Endothelial cell of hepatic sinusoid (primary cell): ENCODE results near the gene SHLD3.
"Not testable (repeated sequence)": the region's sequence is repeated elsewhere in the genome, so short reads cannot be mapped to it uniquely, and the experiment has no call there.

ENCODE experiments used
- in situ Hi-C: cut with HindIII; loops from 2 replicates; pipeline ENCODE4 v1.10.0; 2017; ENCODE audit warnings: low sequenced_read_pairs

Gene SHLD3

GRCh38 chr5:65676056-65676455 is 51.2 kb downstream of the SHLD3 start:
- in situ Hi-C loops, result not testable (repeated sequence)
